Measurements from ENCODE around the gene DYNLL2.
A peak's percentile ranks its signal among the peaks of the same experiment; 100 is the strongest.

DYNLL2 gene

GRCh38 chr17:58079300-58080033, 3.8 kb upstream of the DYNLL2 start:
- H3K27ac ChIP-seq: peak overlapping the region; percentile 67
- TF ChIP-seq, protein P1, sequence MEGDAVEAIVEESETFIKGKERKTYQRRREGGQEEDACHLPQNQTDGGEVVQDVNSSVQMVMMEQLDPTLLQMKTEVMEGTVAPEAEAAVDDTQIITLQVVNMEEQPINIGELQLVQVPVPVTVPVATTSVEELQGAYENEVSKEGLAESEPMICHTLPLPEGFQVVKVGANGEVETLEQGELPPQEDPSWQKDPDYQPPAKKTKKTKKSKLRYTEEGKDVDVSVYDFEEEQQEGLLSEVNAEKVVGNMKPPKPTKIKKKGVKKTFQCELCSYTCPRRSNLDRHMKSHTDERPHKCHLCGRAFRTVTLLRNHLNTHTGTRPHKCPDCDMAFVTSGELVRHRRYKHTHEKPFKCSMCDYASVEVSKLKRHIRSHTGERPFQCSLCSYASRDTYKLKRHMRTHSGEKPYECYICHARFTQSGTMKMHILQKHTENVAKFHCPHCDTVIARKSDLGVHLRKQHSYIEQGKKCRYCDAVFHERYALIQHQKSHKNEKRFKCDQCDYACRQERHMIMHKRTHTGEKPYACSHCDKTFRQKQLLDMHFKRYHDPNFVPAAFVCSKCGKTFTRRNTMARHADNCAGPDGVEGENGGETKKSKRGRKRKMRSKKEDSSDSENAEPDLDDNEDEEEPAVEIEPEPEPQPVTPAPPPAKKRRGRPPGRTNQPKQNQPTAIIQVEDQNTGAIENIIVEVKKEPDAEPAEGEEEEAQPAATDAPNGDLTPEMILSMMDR (conservative IDR thresholded peaks at IDR 0.05): no peak

DNA sequence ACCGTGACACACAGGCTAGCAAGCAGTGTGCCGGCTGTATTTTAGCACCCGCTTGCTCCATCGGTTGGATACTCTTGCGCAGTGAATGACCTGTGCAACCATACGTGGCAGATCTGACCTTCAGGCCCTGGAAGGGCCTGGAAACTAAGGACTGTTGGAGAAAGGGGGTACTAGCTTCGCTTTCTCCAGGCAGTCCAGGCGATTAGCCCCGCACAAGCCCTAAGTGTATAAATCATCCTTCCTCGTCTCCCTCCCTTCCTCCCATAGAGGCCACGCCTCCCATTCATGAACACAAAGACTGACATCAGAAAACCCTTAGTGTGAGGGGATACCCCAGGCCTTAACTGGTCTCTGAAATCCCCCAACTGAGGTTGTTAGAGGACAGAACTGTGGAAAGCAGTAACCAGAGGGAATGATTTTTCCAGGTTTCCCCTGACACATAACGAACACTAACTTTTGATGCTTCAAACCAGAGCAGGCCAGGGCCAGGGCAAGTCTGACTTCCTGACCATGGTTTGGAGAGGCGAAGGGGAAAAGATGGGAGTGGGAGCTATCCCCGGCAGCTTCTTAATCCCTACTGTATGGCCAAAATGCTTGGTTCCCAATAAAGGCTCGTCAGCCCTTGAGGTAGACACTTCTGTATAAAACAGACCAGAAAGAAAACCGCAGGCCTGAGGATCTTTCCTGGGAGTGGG, 1.4 kb upstream of the DYNLL2 start:
- H3K27ac ChIP-seq: peak overlapping the region; percentile 91
- TF ChIP-seq, protein P1 (conservative IDR thresholded peaks at IDR 0.05): no peak

- peak overlapping the region; percentile 91 for H3K27ac ChIP-seq
- TF ChIP-seq, protein P1 (conservative IDR thresholded peaks at IDR 0.05): no peak
These were observed 814 bp upstream of the DYNLL2 start for GRCh38 chr17:58082341-58082869.

GRCh38 chr17:58083491-58084316, 485 bp downstream of the DYNLL2 start:
- peak overlapping the region; percentile 91 for H3K27ac ChIP-seq
- TF ChIP-seq, protein P1 (conservative IDR thresholded peaks at IDR 0.05): no peak

- TF ChIP-seq, protein P1 (conservative IDR thresholded peaks at IDR 0.05): peak; percentile 65
- peak overlapping the region; percentile 91 for H3K27ac ChIP-seq
These were observed 1.2 kb downstream of the DYNLL2 start for GRCh38 chr17:58084317-58084981.

GRCh38 chr17:58085039-58085715, 2.0 kb downstream of the DYNLL2 start:
- TF ChIP-seq, protein P1 (conservative IDR thresholded peaks at IDR 0.05): 0 out of 2 replicates have a peak, but pooled peaks have one; percentile 13
- H3K27ac ChIP-seq: peak overlapping the region; percentile 91
